ENCODE measurements around the gene CNNM2.

CNNM2 gene

DNA sequence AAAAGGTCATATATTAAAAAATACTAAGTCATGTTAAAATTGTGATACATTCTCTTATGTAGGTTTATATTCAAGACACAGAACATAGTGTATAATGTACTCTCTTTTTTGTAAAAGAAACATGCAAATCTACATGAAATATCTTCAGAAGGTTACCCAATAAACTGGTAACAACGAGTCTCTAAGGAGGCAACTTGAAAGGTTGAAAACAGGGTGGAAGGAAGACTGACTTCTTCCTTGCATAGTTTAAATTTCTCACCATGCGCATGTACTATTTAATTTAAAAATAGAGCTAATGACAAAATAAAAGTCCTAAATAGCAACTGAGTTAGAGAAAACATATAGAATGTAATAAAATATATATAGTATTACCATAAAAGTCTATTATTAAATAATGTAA lies 142.5 kb downstream of the CNNM2 start:
- Histone ChIP-seq H3K27ac (ENCODE audit: low read depth, low read length, poor library complexity, severe bottlenecking) (no peak overlapping the region), H3K79me2 (ENCODE audit: insufficient read depth, low read length) (no peaks in the 10 kb centered on the region), H4K20me1 (ENCODE audit: insufficient read depth, low read length) (no peaks in the 10 kb centered on the region), H3F3A (ENCODE audit: insufficient read depth, low read length) (no peaks in the 10 kb centered on the region), H3K36me3 (ENCODE audit: insufficient read depth, low read length) (no peaks in the 10 kb centered on the region), H3K27me3 (ENCODE audit: insufficient read depth, low read length) (no peaks in the 10 kb centered on the region), H2AFZ (ENCODE audit: low read length) (no peak overlapping the region), H3K9me3 (ENCODE audit: low read length) (no peaks in the 10 kb centered on the region), H3K9ac (ENCODE audit: low read length) (no peak overlapping the region), H3K9me2 (ENCODE audit: low read depth, low read length) (no peaks in the 10 kb centered on the region), H3K4me2 (ENCODE audit: low read length) (no peak overlapping the region), H3K4me3 (ENCODE audit: low read depth, low read length, poor library complexity, severe bottlenecking) (no peak overlapping the region), H3K4me1 (ENCODE audit: insufficient read depth, low read length, severe bottlenecking) (no peaks in the 10 kb centered on the region)
- TF ChIP-seq, protein P1, sequence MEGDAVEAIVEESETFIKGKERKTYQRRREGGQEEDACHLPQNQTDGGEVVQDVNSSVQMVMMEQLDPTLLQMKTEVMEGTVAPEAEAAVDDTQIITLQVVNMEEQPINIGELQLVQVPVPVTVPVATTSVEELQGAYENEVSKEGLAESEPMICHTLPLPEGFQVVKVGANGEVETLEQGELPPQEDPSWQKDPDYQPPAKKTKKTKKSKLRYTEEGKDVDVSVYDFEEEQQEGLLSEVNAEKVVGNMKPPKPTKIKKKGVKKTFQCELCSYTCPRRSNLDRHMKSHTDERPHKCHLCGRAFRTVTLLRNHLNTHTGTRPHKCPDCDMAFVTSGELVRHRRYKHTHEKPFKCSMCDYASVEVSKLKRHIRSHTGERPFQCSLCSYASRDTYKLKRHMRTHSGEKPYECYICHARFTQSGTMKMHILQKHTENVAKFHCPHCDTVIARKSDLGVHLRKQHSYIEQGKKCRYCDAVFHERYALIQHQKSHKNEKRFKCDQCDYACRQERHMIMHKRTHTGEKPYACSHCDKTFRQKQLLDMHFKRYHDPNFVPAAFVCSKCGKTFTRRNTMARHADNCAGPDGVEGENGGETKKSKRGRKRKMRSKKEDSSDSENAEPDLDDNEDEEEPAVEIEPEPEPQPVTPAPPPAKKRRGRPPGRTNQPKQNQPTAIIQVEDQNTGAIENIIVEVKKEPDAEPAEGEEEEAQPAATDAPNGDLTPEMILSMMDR (IDR thresholded peaks at IDR 0.05; ENCODE audit: low read length) = no peak
- TF ChIP-seq EZH2 (IDR thresholded peaks at IDR 0.05; ENCODE audit: borderline replicate concordance, low read length) = no peak

- Histone ChIP-seq H3K9ac (ENCODE audit: low read length) (no peak overlapping the region), H3F3A (ENCODE audit: insufficient read depth, low read length) (no peaks in the 10 kb centered on the region), H2AFZ (ENCODE audit: low read length) (no peak overlapping the region), H3K4me1 (ENCODE audit: insufficient read depth, low read length, severe bottlenecking) (no peaks in the 10 kb centered on the region), H4K20me1 (ENCODE audit: insufficient read depth, low read length) (no peaks in the 10 kb centered on the region), H3K36me3 (ENCODE audit: insufficient read depth, low read length) (no peaks in the 10 kb centered on the region), H3K9me3 (ENCODE audit: low read length) (no peaks in the 10 kb centered on the region), H3K79me2 (ENCODE audit: insufficient read depth, low read length) (no peaks in the 10 kb centered on the region), H3K27me3 (ENCODE audit: insufficient read depth, low read length) (no peaks in the 10 kb centered on the region), H3K27ac (ENCODE audit: low read depth, low read length, poor library complexity, severe bottlenecking) (no peak overlapping the region), H3K4me3 (ENCODE audit: low read depth, low read length, poor library complexity, severe bottlenecking) (no peak overlapping the region), H3K4me2 (ENCODE audit: low read length) (no peak overlapping the region), H3K9me2 (ENCODE audit: low read depth, low read length) (no peaks in the 10 kb centered on the region)
- TF ChIP-seq, protein P1 (IDR thresholded peaks at IDR 0.05; ENCODE audit: low read length) = peak; percentile 12; the same call in 1 of the 2 replicates
- TF ChIP-seq EZH2 (IDR thresholded peaks at IDR 0.05; ENCODE audit: borderline replicate concordance, low read length) = no peak
Observed at GRCh38 chr10:103062854-103063590, 144.9 kb downstream of the CNNM2 start.

DNA sequence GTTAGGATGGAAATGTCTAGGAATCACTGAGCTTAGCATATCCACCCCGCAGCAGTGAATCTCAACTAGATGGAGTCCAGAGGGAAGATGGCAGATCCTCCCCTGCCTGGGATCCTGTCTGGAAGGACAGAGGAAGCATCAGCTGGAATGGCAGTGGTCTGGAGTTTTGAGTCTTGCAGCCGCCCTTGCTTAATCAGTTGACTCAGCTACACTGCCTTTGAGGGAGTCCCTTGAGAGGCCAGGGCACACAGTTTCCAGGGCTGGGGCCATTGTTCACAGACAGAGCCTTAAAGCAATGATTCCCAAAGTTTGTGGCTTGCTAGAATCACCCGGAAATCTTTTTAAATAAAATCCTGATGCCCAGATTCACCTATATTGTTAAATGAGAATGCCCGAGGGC lies 146.9 kb downstream of the CNNM2 start:
- H3K36me3 ChIP-seq (ENCODE audit: insufficient read depth, low read length) = no peaks in the 10 kb centered on the region
- no peaks in the 10 kb centered on the region for H3F3A ChIP-seq (ENCODE audit: insufficient read depth, low read length)

More for the DNA sequence above, 146.9 kb downstream of the CNNM2 start:
- H3K4me1 ChIP-seq (ENCODE audit: insufficient read depth, low read length, severe bottlenecking) = peaks cover 12% of the 10 kb centered on the region
- no peak overlapping the region for H3K9ac ChIP-seq (ENCODE audit: low read length)
- H2AFZ ChIP-seq (ENCODE audit: low read length) = no peak overlapping the region
- no peaks in the 10 kb centered on the region for H4K20me1 ChIP-seq (ENCODE audit: insufficient read depth, low read length)
- no peak overlapping the region for H3K4me3 ChIP-seq (ENCODE audit: low read depth, low read length, poor library complexity, severe bottlenecking)
- H3K9me3 ChIP-seq (ENCODE audit: low read length) = no peaks in the 10 kb centered on the region
- no peaks in the 10 kb centered on the region for H3K79me2 ChIP-seq (ENCODE audit: insufficient read depth, low read length)
- H3K27me3 ChIP-seq (ENCODE audit: insufficient read depth, low read length) = no peaks in the 10 kb centered on the region
- no peak overlapping the region for H3K27ac ChIP-seq (ENCODE audit: low read depth, low read length, poor library complexity, severe bottlenecking)
- no peak overlapping the region for H3K4me2 ChIP-seq (ENCODE audit: low read length)
- TF ChIP-seq EZH2 (IDR thresholded peaks at IDR 0.05; ENCODE audit: borderline replicate concordance, low read length) = no peak
- TF ChIP-seq, protein P1 (IDR thresholded peaks at IDR 0.05; ENCODE audit: low read length) = no peak
- H3K9me2 ChIP-seq (ENCODE audit: low read depth, low read length) = no peaks in the 10 kb centered on the region
